Breast epithelium (tissue), 3 donors: Measurements from ENCODE around the gene MSH6.

Experiments
- CTCF ChIP-seq, 3 donors: fragments of 450-650 bp; IDR thresholded peaks; one replicate each; pipeline ENCODE4 v1.5.1; 2016 to 2017; ENCODE audit warnings: antibody characterized with exemption in 3 of 3, mild to moderate bottlenecking in 3 of 3, moderate library complexity in 3 of 3
- POLR2A ChIP-seq: fragments of 450-650 bp; IDR thresholded peaks from one replicate; pipeline ENCODE4 v1.6.1; 2016; ENCODE audit warnings: antibody characterized with exemption, mild to moderate bottlenecking, moderate library complexity

- TF ChIP-seq CTCF (IDR thresholded peaks at IDR 0.05), result no peak
- TF ChIP-seq POLR2A, result no peak
Observed at GRCh38 chr2:47747878-47748277, 35.1 kb upstream of the MSH6 start.
